Activated T-cell treated with anti-CD3 and anti-CD28 coated beads, Interleukin-2, amount 50 U/mL, for 24 hours (primary cell): ENCODE data around the gene YY1AP1.
"Not testable (repeated sequence)": the region's sequence is repeated elsewhere in the genome, so short reads cannot be mapped to it uniquely, and the experiment has no call there.

Experiments
- DNase-seq: peaks from one replicate; pipeline ENCODE4 v3.0.0-alpha.2; 2020
- H3K27ac Mint-ChIP-seq: 2 replicates; pipeline ENCODE4 v1.8.0; 2020; ENCODE audit warnings: mild to moderate bottlenecking, mixed read lengths
- H3K27me3 Mint-ChIP-seq: 2 replicates; pipeline ENCODE4 v1.8.0; 2020; ENCODE audit warnings: mixed read lengths
- H3K36me3 Mint-ChIP-seq: 2 replicates; pipeline ENCODE4 v1.8.0; 2020; ENCODE audit warnings: low read depth, mixed read lengths
- H3K4me1 Mint-ChIP-seq: 2 replicates; pipeline ENCODE4 v1.8.0; 2020; ENCODE audit warnings: low read depth, mixed read lengths
- H3K4me3 Mint-ChIP-seq: 2 replicates; pipeline ENCODE4 v1.8.0; 2020; ENCODE audit warnings: mild to moderate bottlenecking, moderate library complexity, mixed read lengths
- H3K9me3 Mint-ChIP-seq: 2 replicates; pipeline ENCODE4 v1.8.0; 2020; ENCODE audit warnings: mixed read lengths

The YY1AP1 gene

DNA sequence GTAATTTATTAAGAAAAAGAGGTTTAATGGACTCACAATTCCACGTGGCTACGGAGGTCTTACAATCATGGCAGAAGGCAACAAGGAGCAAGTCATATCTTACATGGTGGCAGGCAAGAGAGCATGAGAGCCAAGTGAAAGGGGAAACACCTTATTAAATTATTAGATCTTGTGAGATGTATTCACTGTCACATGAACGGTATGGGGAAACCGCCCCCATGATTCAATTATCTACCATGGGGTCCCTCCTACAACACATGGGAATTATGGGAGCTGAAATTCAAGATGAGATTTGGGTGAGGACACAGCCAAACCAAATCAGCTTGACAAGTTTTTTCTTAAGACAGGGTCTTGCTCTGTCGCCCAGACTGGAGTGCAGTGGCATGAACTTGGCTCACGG, 14.6 kb upstream of the YY1AP1 start:
- H3K9me3 Mint-ChIP-seq, result no peaks in the 10 kb centered on the region
- no peak for DNase-seq
- no peak overlapping the region for H3K27ac Mint-ChIP-seq
- peaks cover 54% of the 10 kb centered on the region for H3K36me3 Mint-ChIP-seq
- H3K4me3 Mint-ChIP-seq, result no peak overlapping the region
- H3K27me3 Mint-ChIP-seq, result no peaks in the 10 kb centered on the region
- H3K4me1 Mint-ChIP-seq, result peaks cover 50% of the 10 kb centered on the region

GRCh38 chr1:155701675-155702074, 13.1 kb upstream of the YY1AP1 start:
- not testable (repeated sequence) for H3K27me3 Mint-ChIP-seq, H3K4me3 Mint-ChIP-seq, H3K27ac Mint-ChIP-seq

GRCh38 chr1:155699062-155699461, 10.5 kb upstream of the YY1AP1 start:
- Mint-ChIP-seq H3K4me1 (peaks cover 67% of the 10 kb centered on the region), H3K36me3 (peaks cover 72% of the 10 kb centered on the region), H3K27ac (peak overlapping the region; percentile 6)
- not testable (repeated sequence) for DNase-seq, H3K27me3 Mint-ChIP-seq, H3K9me3 Mint-ChIP-seq, H3K4me3 Mint-ChIP-seq

More at GRCh38 chr1:155701675-155702074, 13.1 kb upstream of the YY1AP1 start:
- not testable (repeated sequence) for H3K9me3 Mint-ChIP-seq, DNase-seq
- peaks cover 61% of the 10 kb centered on the region for H3K36me3 Mint-ChIP-seq
- H3K4me1 Mint-ChIP-seq, result peaks cover 59% of the 10 kb centered on the region

- Mint-ChIP-seq H3K4me1 (peaks cover 65% of the 10 kb centered on the region), H3K27me3 (no peaks in the 10 kb centered on the region), H3K9me3 (no peaks in the 10 kb centered on the region), H3K27ac (peak overlapping the region; percentile 3), H3K4me3 (no peak overlapping the region), H3K36me3 (peaks cover 71% of the 10 kb centered on the region)
- DNase-seq, result no peak
Observed at GRCh38 chr1:155698382-155699038, 9.9 kb upstream of the YY1AP1 start.

DNA sequence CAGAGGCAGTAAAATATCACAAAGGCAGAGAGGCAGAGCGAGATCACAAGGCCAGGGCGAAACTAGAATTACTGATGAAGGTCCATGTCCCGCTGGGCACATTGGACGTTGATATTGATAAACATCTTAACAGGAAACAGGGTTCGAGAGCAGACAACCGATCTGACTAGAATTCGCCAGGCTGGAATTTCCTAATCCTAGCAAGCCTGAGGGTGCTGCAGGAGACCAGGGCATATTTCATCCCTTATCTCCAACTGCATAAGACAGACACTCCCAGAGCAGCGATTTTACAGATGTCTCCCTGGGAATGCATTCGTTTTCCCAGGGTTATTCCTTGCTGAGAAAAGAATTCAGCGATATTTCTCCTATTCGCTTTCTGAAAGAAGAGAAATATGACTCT, 9.0 kb upstream of the YY1AP1 start:
- H3K9me3 Mint-ChIP-seq, DNase-seq, H3K27ac Mint-ChIP-seq, H3K4me3 Mint-ChIP-seq, H3K27me3 Mint-ChIP-seq: not testable (repeated sequence)
- Mint-ChIP-seq H3K4me1 (peaks cover 69% of the 10 kb centered on the region), H3K36me3 (peaks cover 75% of the 10 kb centered on the region)

DNA sequence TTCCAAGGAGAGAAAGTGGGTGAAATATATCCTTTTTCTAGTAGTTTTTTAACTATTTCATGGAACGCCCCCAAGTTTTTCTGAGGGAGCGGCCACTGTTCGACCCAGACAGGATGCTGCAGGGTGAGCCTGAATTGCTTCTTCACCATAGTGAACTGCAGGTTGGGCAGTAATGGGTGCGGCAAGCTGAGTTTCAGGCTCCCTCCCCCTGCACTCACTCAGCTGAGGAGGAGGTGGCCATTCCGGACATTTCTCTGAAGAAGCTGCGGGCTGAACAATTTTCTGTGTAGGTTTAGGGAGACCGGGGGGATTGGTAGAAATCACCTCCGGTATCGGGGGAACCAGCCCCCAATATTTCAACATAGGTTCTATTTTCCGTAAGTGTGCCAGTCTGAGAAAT, 8.5 kb upstream of the YY1AP1 start:
- Mint-ChIP-seq H3K4me3 (no peak overlapping the region), H3K9me3 (no peaks in the 10 kb centered on the region), H3K27me3 (no peaks in the 10 kb centered on the region), H3K36me3 (peaks cover 77% of the 10 kb centered on the region), H3K27ac (no peak overlapping the region), H3K4me1 (peaks cover 70% of the 10 kb centered on the region)
- no peak for DNase-seq

DNA sequence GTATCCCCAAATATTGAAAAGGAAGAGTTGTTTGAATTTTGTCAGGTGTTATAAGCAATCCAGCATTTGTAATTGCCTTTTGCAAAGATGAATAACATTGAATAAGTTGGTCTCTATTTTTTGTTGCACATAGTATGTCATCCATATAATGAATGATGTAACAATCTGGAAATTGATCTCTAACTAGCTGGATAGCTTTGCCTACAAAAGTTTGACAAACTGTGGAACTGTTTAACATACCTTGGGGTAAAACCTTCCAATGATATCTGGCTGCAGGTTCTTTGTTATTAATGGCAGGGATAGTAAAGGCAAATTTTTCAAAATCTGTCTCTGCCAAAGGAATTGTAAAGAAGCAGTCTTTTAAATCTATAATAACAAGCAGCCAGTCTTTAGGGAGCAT, 8.0 kb upstream of the YY1AP1 start:
- H3K36me3 Mint-ChIP-seq, result peaks cover 83% of the 10 kb centered on the region
- H3K27ac Mint-ChIP-seq, result no peak overlapping the region
- DNase-seq, result no peak
- H3K27me3 Mint-ChIP-seq, result no peaks in the 10 kb centered on the region
- no peaks in the 10 kb centered on the region for H3K9me3 Mint-ChIP-seq
- H3K4me3 Mint-ChIP-seq, result peak overlapping the region; percentile 80
- peaks cover 74% of the 10 kb centered on the region for H3K4me1 Mint-ChIP-seq

GRCh38 chr1:155695608-155696007, 7.0 kb upstream of the YY1AP1 start:
- Mint-ChIP-seq H3K36me3 (peaks cover 89% of the 10 kb centered on the region), H3K4me1 (peaks cover 80% of the 10 kb centered on the region), H3K27me3 (no peaks in the 10 kb centered on the region), H3K27ac (no peak overlapping the region), H3K4me3 (peak overlapping the region; percentile 80), H3K9me3 (no peaks in the 10 kb centered on the region)
- no peak for DNase-seq

DNA sequence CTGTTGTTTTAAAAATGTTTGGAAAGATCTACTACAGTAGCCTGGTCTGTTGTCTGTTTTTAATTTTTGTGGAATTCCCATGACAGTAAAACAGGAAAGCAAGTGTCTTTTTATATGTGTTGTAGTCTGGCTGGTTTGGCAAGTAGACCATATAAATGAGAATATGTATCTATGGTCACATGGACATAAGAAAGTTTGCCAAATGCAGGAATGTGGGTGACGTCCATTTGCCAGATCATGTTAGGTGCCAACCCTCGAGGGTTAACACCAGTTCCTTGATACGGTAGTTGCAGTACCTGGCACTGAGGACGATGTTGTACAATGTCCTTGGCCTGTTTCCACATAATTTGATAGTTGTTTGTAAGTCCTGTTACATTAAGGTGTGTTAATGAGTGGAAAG, 6.5 kb upstream of the YY1AP1 start:
- DNase-seq, result no peak
- peaks cover 92% of the 10 kb centered on the region for H3K36me3 Mint-ChIP-seq
- H3K4me3 Mint-ChIP-seq, result peak overlapping the region; percentile 80
- no peaks in the 10 kb centered on the region for H3K27me3 Mint-ChIP-seq
- no peaks in the 10 kb centered on the region for H3K9me3 Mint-ChIP-seq
- H3K27ac Mint-ChIP-seq, result no peak overlapping the region
- peaks cover 80% of the 10 kb centered on the region for H3K4me1 Mint-ChIP-seq

- no peak for DNase-seq
- H3K9me3 Mint-ChIP-seq, result no peaks in the 10 kb centered on the region
- no peak overlapping the region for H3K27ac Mint-ChIP-seq
- H3K36me3 Mint-ChIP-seq, result peaks cover 92% of the 10 kb centered on the region
- peaks cover 80% of the 10 kb centered on the region for H3K4me1 Mint-ChIP-seq
- no peaks in the 10 kb centered on the region for H3K27me3 Mint-ChIP-seq
- no peak overlapping the region for H3K4me3 Mint-ChIP-seq
Observed at GRCh38 chr1:155694167-155694566, 5.6 kb upstream of the YY1AP1 start.

DNA sequence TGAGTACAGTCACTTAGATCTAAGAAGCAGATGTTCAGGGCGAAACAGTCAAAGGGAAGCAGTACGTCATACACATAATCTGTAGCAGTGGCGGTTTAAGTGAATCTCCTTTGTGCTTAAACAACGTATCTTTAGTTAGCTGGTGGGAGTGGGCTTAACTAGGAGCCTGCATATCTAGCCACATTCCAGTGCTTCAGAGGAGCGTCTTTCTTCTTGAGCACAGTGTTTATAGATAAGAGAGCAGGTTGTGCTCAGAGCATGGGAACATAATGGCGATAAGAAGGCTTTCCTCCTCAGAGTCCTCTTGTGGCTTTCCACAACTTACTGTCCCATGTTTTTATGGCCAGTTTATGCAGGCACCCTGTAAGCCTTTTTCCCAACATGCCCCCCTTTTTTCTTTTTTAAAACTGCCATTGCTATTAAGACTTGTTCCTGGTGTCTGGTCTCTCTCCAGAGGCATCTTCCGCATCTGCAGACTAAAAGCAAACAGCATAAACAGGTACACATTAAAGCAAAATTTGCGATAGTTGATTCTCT, 3.5 kb upstream of the YY1AP1 start:
- no peak overlapping the region for H3K4me3 Mint-ChIP-seq
- H3K36me3 Mint-ChIP-seq, result peaks cover 84% of the 10 kb centered on the region
- H3K27ac Mint-ChIP-seq, result no peak overlapping the region
- peaks cover 61% of the 10 kb centered on the region for H3K4me1 Mint-ChIP-seq
- H3K27me3 Mint-ChIP-seq, result no peaks in the 10 kb centered on the region
- H3K9me3 Mint-ChIP-seq, result no peaks in the 10 kb centered on the region
- no peak for DNase-seq

DNA sequence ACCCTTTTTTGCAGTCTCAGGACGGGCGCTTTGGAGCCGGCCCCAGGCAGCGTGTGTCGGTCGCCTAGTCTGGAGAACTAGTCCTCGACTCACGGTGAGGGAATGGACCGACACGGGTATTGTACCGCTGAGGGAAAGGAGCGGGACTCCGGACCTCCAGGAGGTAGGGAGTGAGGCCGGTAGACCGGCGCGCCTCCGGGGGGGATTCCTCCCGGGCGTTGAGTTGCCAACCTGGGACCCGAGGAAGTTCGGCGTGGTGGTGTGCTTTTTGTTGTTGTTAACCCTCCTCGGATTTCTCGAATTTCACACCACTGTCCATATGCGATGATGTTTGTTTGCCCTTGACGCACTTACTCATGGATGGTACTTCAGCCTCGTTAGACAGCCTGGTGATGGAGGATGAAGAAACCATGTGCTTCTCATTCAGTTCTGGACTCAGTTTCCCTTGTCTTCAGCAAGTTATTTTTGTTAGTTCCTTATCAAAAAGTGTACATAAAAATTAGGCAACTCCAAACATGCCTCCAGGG, 570 bp upstream of the YY1AP1 start, which contains the start of gene DAP3:
TSS of gene DAP3 (plus strand) at position 11 of the 527 bp plus-strand sequence. CDS start 20,689 bp downstream, outside the sequence.
- H3K9me3 Mint-ChIP-seq, DNase-seq, H3K27me3 Mint-ChIP-seq: not testable (repeated sequence)
- Mint-ChIP-seq H3K27ac (peak within 1 kb of the TSS; percentile 97), H3K36me3 (peaks cover 77% of the 10 kb centered on the region), H3K4me1 (peaks cover 57% of the 10 kb centered on the region), H3K4me3 (peak within 1 kb of the TSS; percentile 97)

GRCh38 chr1:155687705-155688323, 760 bp downstream of the YY1AP1 start:
- Mint-ChIP-seq H3K4me3 (peak overlapping the region; percentile 97), H3K36me3 (peaks cover 78% of the 10 kb centered on the region), H3K27ac (peak overlapping the region; percentile 97), H3K4me1 (peaks cover 58% of the 10 kb centered on the region)
- not testable (repeated sequence) for H3K9me3 Mint-ChIP-seq, DNase-seq, H3K27me3 Mint-ChIP-seq

DNA sequence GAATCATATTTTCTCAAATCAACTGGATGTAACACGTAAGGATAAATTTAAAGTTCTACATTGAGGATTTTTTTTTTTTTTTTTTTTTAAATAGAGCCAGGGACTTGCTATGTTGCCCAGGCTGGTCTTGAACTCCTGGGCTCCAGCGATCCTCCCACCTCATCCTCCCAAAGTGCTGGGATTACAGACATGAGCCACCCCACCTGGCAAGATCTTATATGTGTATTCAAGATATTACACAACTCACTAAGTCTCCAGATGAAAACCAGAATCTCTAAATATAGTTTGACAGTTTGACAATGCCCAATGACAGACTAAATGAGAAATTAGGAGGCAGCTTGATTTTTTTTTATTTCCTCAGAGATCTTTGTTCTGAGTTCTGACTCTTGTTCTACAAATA, 6.8 kb downstream of the YY1AP1 start:
- peak overlapping the region; percentile 61 for H3K27ac Mint-ChIP-seq
- H3K4me3 Mint-ChIP-seq, result no peak overlapping the region
- H3K4me1 Mint-ChIP-seq, result peaks cover 53% of the 10 kb centered on the region
- H3K9me3 Mint-ChIP-seq, result no peaks in the 10 kb centered on the region
- peaks cover 82% of the 10 kb centered on the region for H3K36me3 Mint-ChIP-seq
- H3K27me3 Mint-ChIP-seq, result no peaks in the 10 kb centered on the region
- DNase-seq, result no peak

DNA sequence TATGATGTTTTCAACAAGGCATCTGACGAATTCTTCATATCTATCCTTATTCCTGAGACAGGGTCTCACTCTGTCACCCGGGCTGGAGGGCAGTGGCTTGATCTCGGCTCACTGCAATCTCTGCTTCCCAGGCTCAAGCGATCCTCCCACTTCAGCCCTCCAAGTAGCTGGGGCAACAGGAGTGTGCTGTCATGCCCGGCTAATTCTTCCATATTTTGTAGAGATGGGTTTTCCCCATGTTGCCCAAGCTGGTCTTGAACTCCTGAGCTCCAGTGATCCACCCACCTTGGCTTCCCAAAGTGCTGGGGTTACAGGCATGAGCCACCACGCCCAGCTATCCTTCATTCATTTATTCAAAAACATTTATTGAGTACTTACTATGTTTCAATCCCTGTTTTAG, 8.0 kb downstream of the YY1AP1 start:
- H3K36me3 Mint-ChIP-seq, result peaks cover 86% of the 10 kb centered on the region

More for the DNA sequence above, 8.0 kb downstream of the YY1AP1 start:
- peak overlapping the region; percentile 3 for H3K27ac Mint-ChIP-seq
- no peaks in the 10 kb centered on the region for H3K27me3 Mint-ChIP-seq
- no peaks in the 10 kb centered on the region for H3K9me3 Mint-ChIP-seq
- no peak overlapping the region for H3K4me3 Mint-ChIP-seq
- H3K4me1 Mint-ChIP-seq, result peaks cover 44% of the 10 kb centered on the region
- no peak for DNase-seq
